GM12874 (cell line): ENCODE results near the gene PAWR.

Source experiments
- TF ChIP-seq, protein P1 (sequence below): IDR thresholded peaks from 2 replicates; pipeline ENCODE4 v1.5.1; 2011; ENCODE audit warnings: low read depth, mild to moderate bottlenecking, control low read depth, low read length, moderate library complexity; ENCODE audit not compliant: insufficient read depth

Gene PAWR

DNA sequence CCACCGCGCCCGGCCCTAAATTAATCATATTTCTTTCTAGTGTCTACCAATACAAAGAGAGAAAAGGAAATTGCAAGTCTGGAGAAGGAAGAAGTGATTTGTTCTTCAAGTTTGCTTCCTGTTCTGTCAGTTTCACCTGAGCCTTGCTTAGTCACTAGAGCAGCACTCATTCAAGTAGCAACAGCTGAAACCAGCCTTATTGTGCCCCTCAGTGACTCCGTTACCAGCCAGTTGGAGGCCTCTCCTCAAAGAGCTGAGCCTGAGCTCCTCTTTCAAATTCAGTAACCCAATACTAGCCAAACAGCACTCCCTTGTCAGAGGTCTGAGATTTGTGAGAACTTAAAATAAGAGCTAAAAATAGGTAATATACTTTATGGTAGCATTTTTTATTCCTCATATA, 17.4 kb downstream of the PAWR start:
- TF ChIP-seq, protein P1, sequence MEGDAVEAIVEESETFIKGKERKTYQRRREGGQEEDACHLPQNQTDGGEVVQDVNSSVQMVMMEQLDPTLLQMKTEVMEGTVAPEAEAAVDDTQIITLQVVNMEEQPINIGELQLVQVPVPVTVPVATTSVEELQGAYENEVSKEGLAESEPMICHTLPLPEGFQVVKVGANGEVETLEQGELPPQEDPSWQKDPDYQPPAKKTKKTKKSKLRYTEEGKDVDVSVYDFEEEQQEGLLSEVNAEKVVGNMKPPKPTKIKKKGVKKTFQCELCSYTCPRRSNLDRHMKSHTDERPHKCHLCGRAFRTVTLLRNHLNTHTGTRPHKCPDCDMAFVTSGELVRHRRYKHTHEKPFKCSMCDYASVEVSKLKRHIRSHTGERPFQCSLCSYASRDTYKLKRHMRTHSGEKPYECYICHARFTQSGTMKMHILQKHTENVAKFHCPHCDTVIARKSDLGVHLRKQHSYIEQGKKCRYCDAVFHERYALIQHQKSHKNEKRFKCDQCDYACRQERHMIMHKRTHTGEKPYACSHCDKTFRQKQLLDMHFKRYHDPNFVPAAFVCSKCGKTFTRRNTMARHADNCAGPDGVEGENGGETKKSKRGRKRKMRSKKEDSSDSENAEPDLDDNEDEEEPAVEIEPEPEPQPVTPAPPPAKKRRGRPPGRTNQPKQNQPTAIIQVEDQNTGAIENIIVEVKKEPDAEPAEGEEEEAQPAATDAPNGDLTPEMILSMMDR = no peak

GRCh38 chr12:79668113-79668512, 22.7 kb downstream of the PAWR start:
- TF ChIP-seq, protein P1 = no peak

DNA sequence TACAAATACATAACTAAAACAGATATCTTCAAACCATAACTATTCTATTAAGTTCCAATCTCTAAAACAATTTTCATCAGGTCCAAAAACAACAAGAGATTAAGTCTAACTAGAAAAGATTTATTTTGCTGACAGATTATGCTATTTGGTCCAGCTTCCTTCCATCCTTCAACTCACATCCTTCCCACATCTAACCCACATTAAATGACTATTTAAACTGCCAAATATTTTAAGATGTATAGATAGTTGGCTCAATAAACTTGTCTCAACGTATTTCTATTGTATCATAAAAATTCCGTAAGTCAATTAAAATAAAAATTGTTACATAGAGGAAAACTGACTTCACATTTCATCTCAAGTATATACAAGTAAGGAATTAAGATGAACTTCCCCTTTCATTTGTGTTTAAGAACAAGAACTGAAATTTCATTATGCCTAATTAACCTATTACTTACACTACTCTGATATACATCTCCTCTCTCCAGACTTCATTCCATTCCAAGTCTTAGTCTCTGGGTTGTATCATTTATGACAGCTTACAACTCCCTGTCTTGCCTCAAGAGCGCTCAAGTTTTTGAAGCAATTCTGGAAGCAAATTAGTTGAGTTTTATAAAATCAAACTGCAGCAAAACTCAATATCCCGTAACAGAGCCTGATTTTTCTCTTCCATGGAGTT, 25.4 kb downstream of the PAWR start:
- TF ChIP-seq, protein P1 = no peak

- TF ChIP-seq, protein P1 = no peak
Measured at GRCh38 chr12:79664518-79664917, 26.2 kb downstream of the PAWR start.

DNA sequence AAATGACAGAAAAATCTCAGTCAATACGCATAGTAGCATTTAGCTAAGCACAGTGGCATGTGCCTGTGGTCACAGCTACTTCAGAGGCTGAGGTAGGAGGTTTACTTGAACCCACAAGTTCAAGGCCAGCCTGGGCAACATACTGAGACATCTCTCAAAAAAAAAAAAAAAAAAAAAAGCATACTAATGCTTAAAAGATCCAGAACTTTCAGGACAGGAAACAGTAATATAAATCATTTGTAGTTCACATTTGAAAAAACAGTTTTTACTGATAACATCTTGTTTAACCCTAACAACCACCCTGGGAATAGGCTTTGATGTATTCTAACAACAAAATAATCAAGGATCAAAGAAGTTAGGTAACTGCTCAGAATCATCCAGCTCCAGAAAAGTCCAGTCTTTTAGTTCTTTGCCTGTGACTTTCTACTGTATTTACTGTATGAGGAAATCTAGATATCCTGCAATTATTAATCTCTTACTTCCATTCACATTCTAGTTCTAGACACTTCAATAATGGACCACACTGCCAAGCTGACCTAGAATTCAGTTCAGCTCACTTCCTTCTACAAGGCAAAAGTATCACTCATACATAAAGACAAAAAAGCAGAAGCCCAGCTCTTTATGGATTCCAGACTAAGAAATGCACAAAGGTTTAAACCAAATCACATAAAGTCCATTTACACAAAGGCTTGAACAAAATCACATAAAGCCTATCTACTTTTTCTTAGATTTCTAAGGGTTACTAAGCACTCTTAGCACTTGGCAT, 28.5 kb downstream of the PAWR start:
- TF ChIP-seq, protein P1 = no peak

GRCh38 chr12:79661629-79662028, 29.1 kb downstream of the PAWR start:
- TF ChIP-seq, protein P1 = no peak

DNA sequence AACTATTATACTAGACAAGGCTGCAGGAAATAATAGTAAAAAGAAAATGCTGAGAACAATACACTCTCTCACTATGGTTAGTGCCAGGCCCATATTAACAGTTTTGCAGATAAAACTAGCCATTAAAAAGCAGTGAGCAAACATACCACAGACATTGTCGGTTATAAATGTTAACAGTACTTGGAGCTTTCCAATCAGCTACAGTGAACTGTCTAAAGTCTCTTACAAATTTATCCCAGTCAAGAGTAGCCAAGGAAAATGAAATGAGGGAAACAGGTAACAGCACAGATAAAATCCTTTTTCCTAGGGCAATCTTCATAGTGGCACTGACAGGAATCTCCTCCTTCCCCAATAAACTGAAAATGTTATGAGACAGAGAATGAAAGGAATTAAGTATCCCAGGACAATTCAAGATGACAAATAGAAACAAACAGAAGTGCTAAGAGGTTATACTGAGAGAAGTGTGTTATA, 30.8 kb downstream of the PAWR start:
- TF ChIP-seq, protein P1 = no peak
